CD14-positive monocyte (primary cell): ENCODE data around the gene ABCB7. TPM values are rescaled to one million over a fixed set of nuclear protein-coding genes. Genes with fewer than 3 reads are reported as not detected.
A peak's percentile ranks its signal among the peaks of the same experiment; 100 is the strongest.

Experiments used
- DNase-seq, 3 donors: peaks; one replicate each; pipeline ENCODE4 v3.0.0-alpha.2; 2011 to 2022
- H2AFZ ChIP-seq: 2 replicates; pipeline ENCODE4 v1.6.0; 2012; ENCODE audit warnings: mild to moderate bottlenecking, low read depth, low read length, inconsistent platforms; ENCODE audit not compliant: insufficient read depth, poor library complexity, severe bottlenecking
- H3K27ac ChIP-seq, 2 donors: 1 replicate in 1 of 2; 2 replicates in 1 of 2; pipeline ENCODE4 v1.5.1; 2012 to 2013; ENCODE audit warnings: low read length in 2 of 2, control low read depth in 1 of 2, inconsistent platforms in 1 of 2, low read depth in 1 of 2, mild to moderate bottlenecking in 1 of 2
- H3K27me3 ChIP-seq, 2 donors: one replicate each; pipeline versions ENCODE4 v1.6.0 to v1.6.1; 2011 to 2013; ENCODE audit warnings: low read length in 2 of 2; ENCODE audit not compliant: control insufficient read depth in 2 of 2, insufficient read depth in 2 of 2
- H3K36me3 ChIP-seq, 2 donors: replicated peaks in 1 of 2; 1 replicate in 1 of 2; 2 replicates in 1 of 2; pipeline versions ENCODE4 v1.5.1 to v1.6.1; 2012 to 2013; ENCODE audit warnings: low read length in 2 of 2, control low read depth in 1 of 2, inconsistent platforms in 1 of 2, mild to moderate bottlenecking in 1 of 2; ENCODE audit not compliant: insufficient read depth in 2 of 2, control insufficient read depth in 1 of 2
- H3K4me1 ChIP-seq, 2 donors: 1 replicate in 1 of 2; 2 replicates in 1 of 2; pipeline versions ENCODE4 v1.5.1 to v1.6.1; 2012 to 2013; ENCODE audit warnings: low read length in 2 of 2, control low read depth in 1 of 2, inconsistent platforms in 1 of 2, mild to moderate bottlenecking in 1 of 2, moderate library complexity in 1 of 2; ENCODE audit not compliant: insufficient read depth in 2 of 2, control insufficient read depth in 1 of 2
- H3K4me2 ChIP-seq: replicated peaks from 2 replicates; pipeline ENCODE3; 2012; ENCODE audit warnings: low read length, moderate library complexity, mild to moderate bottlenecking; ENCODE audit not compliant: poor library complexity, severe bottlenecking; ENCODE audit errors: extremely low read depth
- H3K4me3 ChIP-seq, 3 experiments: fragments of 200-600 bp in 1 of 3; sonication (generic) in 1 of 3; replicated peaks in 1 of 3; 1 replicate in 2 of 3; 2 replicates in 1 of 3; pipeline ENCODE4 v1.5.1; 2011 to 2013; ENCODE audit warnings: low read length in 3 of 3, mild to moderate bottlenecking in 3 of 3, control low read depth in 2 of 3, low read depth in 2 of 3, inconsistent platforms in 1 of 3, moderate library complexity in 1 of 3
- H3K79me2 ChIP-seq: 2 replicates; pipeline ENCODE4 v1.6.0; 2012; ENCODE audit warnings: mild to moderate bottlenecking, control low read depth, inconsistent platforms, low read length, moderate library complexity; ENCODE audit not compliant: insufficient read depth
- H3K9ac ChIP-seq: 2 replicates; pipeline ENCODE4 v1.6.0; 2017; ENCODE audit warnings: low read length, mild to moderate bottlenecking; ENCODE audit not compliant: insufficient read depth, poor library complexity, severe bottlenecking
- H3K9me3 ChIP-seq, 2 donors: replicated peaks in 1 of 2; 1 replicate in 1 of 2; 2 replicates in 1 of 2; pipeline versions ENCODE4 v1.5.1 to v1.6.1; 2012 to 2013; ENCODE audit warnings: low read length in 2 of 2, control low read depth in 1 of 2; ENCODE audit not compliant: control insufficient read depth in 1 of 2, insufficient read depth in 1 of 2
- H4K20me1 ChIP-seq: 2 replicates; pipeline ENCODE4 v1.6.0; 2012; ENCODE audit warnings: mild to moderate bottlenecking, low read length, control low read depth, moderate library complexity; ENCODE audit not compliant: insufficient read depth
- H3K27ac Mint-ChIP-seq, 7 donors: one replicate each; pipeline ENCODE4 v1.8.0; 2020; ENCODE audit warnings: mild to moderate bottlenecking in 7 of 7, mixed read lengths in 7 of 7, moderate library complexity in 6 of 7, inconsistent platforms in 2 of 7
- H3K27me3 Mint-ChIP-seq, 3 donors: one replicate each; pipeline ENCODE4 v1.8.0; 2021 to 2022; ENCODE audit warnings: low read depth in 3 of 3, mild to moderate bottlenecking in 3 of 3, mixed read lengths in 3 of 3, moderate library complexity in 3 of 3, inconsistent platforms in 1 of 3
- H3K36me3 Mint-ChIP-seq, 2 donors: one replicate each; pipeline ENCODE4 v1.8.0; 2020; ENCODE audit warnings: mixed read lengths in 2 of 2, inconsistent platforms in 1 of 2, mild to moderate bottlenecking in 1 of 2
- H3K4me1 Mint-ChIP-seq: one replicate; pipeline ENCODE4 v1.8.0; 2020; ENCODE audit warnings: mild to moderate bottlenecking, mixed read lengths
- H3K4me3 Mint-ChIP-seq, 2 donors: one replicate each; pipeline ENCODE4 v1.8.0; 2020; ENCODE audit warnings: mild to moderate bottlenecking in 2 of 2, mixed read lengths in 2 of 2, moderate library complexity in 1 of 2
- H3K9me3 Mint-ChIP-seq, 7 donors: one replicate each; pipeline ENCODE4 v1.8.0; 2020 to 2022; ENCODE audit warnings: mixed read lengths in 7 of 7, mild to moderate bottlenecking in 6 of 7, moderate library complexity in 6 of 7, inconsistent platforms in 2 of 7
- CTCF ChIP-seq: fragments of 200-600 bp; IDR thresholded peaks from one replicate; pipeline ENCODE4 v1.8.0; 2022; ENCODE audit warnings: antibody characterized with exemption, mild to moderate bottlenecking
- WGBS: methylation state at CpG from one replicate; pipeline ENCODE4 v1.1.5; 2013; ENCODE audit warnings: missing lambda C conversion rate; ENCODE audit not compliant: insufficient coverage; 5-methylcytosine and 5-hydroxymethylcytosine counted together
- intact Hi-C, 2 donors: fragments of 100-400 bp; cut with micrococcal nuclease; formaldehyde crosslinking; loops; one replicate each; pipeline versions ENCODE4 v1.15.0 to v1.15.1; 2023
- polyA plus RNA-seq, 3 donors: library from polyadenylated mRNA; depleted of rRNA in 1 of 3; unstranded in 2 of 3; stranded (reverse) in 1 of 3; fragments of 300-500 nt in 2 of 3; fragments of >200 nt in 1 of 3; fragmentation: Illumina TruSeq in 2 of 3; gene quantifications; 1 replicate in 2 of 3; 2 replicates in 1 of 3; pipeline ENCODE4 v1.2.3, GENCODE V29; 2012 to 2021

The ABCB7 gene
- polyA plus RNA-seq, 3 donors, result 14.8 to 19.7 (median 18.5) TPM

- H3K4me3 ChIP-seq, result no peak overlapping the region
- no peak overlapping the region for H2AFZ ChIP-seq
- peaks cover 0 to 4% (median 1%) of the 10 kb centered on the region in 3 donors for H3K27me3 Mint-ChIP-seq
- no peak overlapping the region for H3K4me2 ChIP-seq
- H3K9me3 Mint-ChIP-seq, result peaks cover 0 to 2% (median 0%) of the 10 kb centered on the region in 7 donors
- no peak overlapping the region for H3K27ac ChIP-seq
- intact Hi-C loops, result no loop called here
- H3K27me3 ChIP-seq, result no peaks in the 10 kb centered on the region
- peaks cover 19 to 21% of the 10 kb centered on the region in 2 donors for H3K36me3 Mint-ChIP-seq
- no peak for DNase-seq
- no peak overlapping the region for H3K9ac ChIP-seq
- H3K4me1 Mint-ChIP-seq, result no peaks in the 10 kb centered on the region
- no peaks in the 10 kb centered on the region for H3K4me1 ChIP-seq
- no peak overlapping the region for H3K4me3 Mint-ChIP-seq
- H3K79me2 ChIP-seq, result no peaks in the 10 kb centered on the region
- WGBS, result 100% methylated on average over 1 of the region's 6 CpGs
- no peaks in the 10 kb centered on the region for H4K20me1 ChIP-seq
- H3K9me3 ChIP-seq, result no peaks in the 10 kb centered on the region
- peaks cover 9 to 10% of the 10 kb centered on the region in 2 donors for H3K36me3 ChIP-seq
- no peak overlapping the region for H3K27ac Mint-ChIP-seq
- TF ChIP-seq CTCF, result no peak
Measured at GRCh38 chrX:75107863-75108509, 48.1 kb downstream of the ABCB7 start.

GRCh38 chrX:75106772-75107171, 49.3 kb downstream of the ABCB7 start:
- Histone ChIP-seq H2AFZ (no peak overlapping the region), H3K4me3 (no peak overlapping the region), H4K20me1 (no peaks in the 10 kb centered on the region), H3K9ac (no peak overlapping the region), H3K27me3 (no peaks in the 10 kb centered on the region), H3K36me3 (peaks cover 9 to 10% of the 10 kb centered on the region in 2 donors), H3K79me2 (no peaks in the 10 kb centered on the region), H3K4me2 (no peak overlapping the region), H3K4me1 (no peaks in the 10 kb centered on the region), H3K9me3 (no peaks in the 10 kb centered on the region), H3K27ac (no peak overlapping the region)
- DNase-seq, result no peak
- H3K27me3 Mint-ChIP-seq, result peaks cover 0 to 4% (median 1%) of the 10 kb centered on the region in 3 donors
- peak overlapping the region in 1 of 7 donors; percentile 25 for H3K27ac Mint-ChIP-seq
- H3K9me3 Mint-ChIP-seq, result peaks cover 0 to 2% (median 0%) of the 10 kb centered on the region in 7 donors
- TF ChIP-seq CTCF, result no peak
- 100% methylated on average over 1 of the region's 10 CpGs for WGBS
- peaks cover 20 to 25% of the 10 kb centered on the region in 2 donors for H3K36me3 Mint-ChIP-seq
- intact Hi-C loops, result no loop called here
- no peak overlapping the region for H3K4me3 Mint-ChIP-seq
- H3K4me1 Mint-ChIP-seq, result no peaks in the 10 kb centered on the region
